HG03159 (cell line): ENCODE data around the gene AGTPBP1.
"Not testable (repeated sequence)": the region's sequence is repeated elsewhere in the genome, so short reads cannot be mapped to it uniquely, and the experiment has no call there.

Source experiments
- ATAC-seq: cut with Tn5 transposase; IDR thresholded peaks from one replicate; pipeline ENCODE4 v1.9.1; 2021; ENCODE audit warnings: mild to moderate bottlenecking, moderate library complexity; ENCODE audit not compliant: unreplicated experiment

The AGTPBP1 gene

GRCh38 chr9:85741875-85742596 lies at the start of gene AGTPBP1:
AGTPBP1 (minus strand) TSS chr9:85741954; CDS start chr9:85712533, 29,421 bp downstream.
- ATAC-seq = peak; percentile 84

- ATAC-seq = not testable (repeated sequence)
Measured at GRCh38 chr9:85786116-85786515, 44.4 kb upstream of the AGTPBP1 start.

- ATAC-seq = not testable (repeated sequence)
Measured at GRCh38 chr9:85773844-85774243, 32.1 kb upstream of the AGTPBP1 start.

GRCh38 chr9:85761802-85762201 lies 20.0 kb upstream of the AGTPBP1 start:
- not testable (repeated sequence) for ATAC-seq

- not testable (repeated sequence) for ATAC-seq
Measured at GRCh38 chr9:85757716-85758115, 16.0 kb upstream of the AGTPBP1 start.

- not testable (repeated sequence) for ATAC-seq
Measured at GRCh38 chr9:85756216-85756615, 14.5 kb upstream of the AGTPBP1 start.

- ATAC-seq = no peak
Measured at GRCh38 chr9:85746309-85746708, 4.6 kb upstream of the AGTPBP1 start.

GRCh38 chr9:85745203-85745602 lies 3.4 kb upstream of the AGTPBP1 start:
- ATAC-seq = no peak

GRCh38 chr9:85744480-85744879 lies 2.7 kb upstream of the AGTPBP1 start:
- no peak for ATAC-seq

- ATAC-seq = no peak
Measured at GRCh38 chr9:85743275-85744128, 1.7 kb upstream of the AGTPBP1 start.

- peak; percentile 4 for ATAC-seq
Measured at GRCh38 chr9:85742597-85742936, 813 bp upstream of the AGTPBP1 start.

GRCh38 chr9:85741095-85741874 lies 469 bp downstream of the AGTPBP1 start:
- ATAC-seq = peak; percentile 44

- no peak for ATAC-seq
Measured at GRCh38 chr9:85740787-85741094, 1.0 kb downstream of the AGTPBP1 start.

GRCh38 chr9:85738509-85738908 lies 3.2 kb downstream of the AGTPBP1 start:
- no peak for ATAC-seq

- ATAC-seq = no peak
Measured at GRCh38 chr9:85737671-85738070, 4.1 kb downstream of the AGTPBP1 start.

GRCh38 chr9:85730916-85731630 lies 10.7 kb downstream of the AGTPBP1 start:
- no peak for ATAC-seq

- no peak for ATAC-seq
Measured at GRCh38 chr9:85729882-85730281, 11.9 kb downstream of the AGTPBP1 start.

GRCh38 chr9:85727500-85727899 lies 14.3 kb downstream of the AGTPBP1 start:
- no peak for ATAC-seq

GRCh38 chr9:85726737-85727136 lies 15.0 kb downstream of the AGTPBP1 start:
- ATAC-seq = no peak

- no peak for ATAC-seq
Measured at GRCh38 chr9:85723215-85723614, 18.5 kb downstream of the AGTPBP1 start.

- ATAC-seq = not testable (repeated sequence)
Measured at GRCh38 chr9:85719411-85719810, 22.3 kb downstream of the AGTPBP1 start.
